Activated CD8-positive, alpha-beta memory T cell treated with anti-CD3 and anti-CD28 coated beads for 1 hour (primary cell): Measurements from ENCODE around the gene DIAPH1.

Experiments
- DNase-seq, 2 donors: peaks; one replicate each; pipeline ENCODE4 v3.0.0-alpha.2; 2020; ENCODE audit warnings: low read depth in 1 of 2; ENCODE audit errors: extremely low read depth in 1 of 2

Gene DIAPH1

DNA sequence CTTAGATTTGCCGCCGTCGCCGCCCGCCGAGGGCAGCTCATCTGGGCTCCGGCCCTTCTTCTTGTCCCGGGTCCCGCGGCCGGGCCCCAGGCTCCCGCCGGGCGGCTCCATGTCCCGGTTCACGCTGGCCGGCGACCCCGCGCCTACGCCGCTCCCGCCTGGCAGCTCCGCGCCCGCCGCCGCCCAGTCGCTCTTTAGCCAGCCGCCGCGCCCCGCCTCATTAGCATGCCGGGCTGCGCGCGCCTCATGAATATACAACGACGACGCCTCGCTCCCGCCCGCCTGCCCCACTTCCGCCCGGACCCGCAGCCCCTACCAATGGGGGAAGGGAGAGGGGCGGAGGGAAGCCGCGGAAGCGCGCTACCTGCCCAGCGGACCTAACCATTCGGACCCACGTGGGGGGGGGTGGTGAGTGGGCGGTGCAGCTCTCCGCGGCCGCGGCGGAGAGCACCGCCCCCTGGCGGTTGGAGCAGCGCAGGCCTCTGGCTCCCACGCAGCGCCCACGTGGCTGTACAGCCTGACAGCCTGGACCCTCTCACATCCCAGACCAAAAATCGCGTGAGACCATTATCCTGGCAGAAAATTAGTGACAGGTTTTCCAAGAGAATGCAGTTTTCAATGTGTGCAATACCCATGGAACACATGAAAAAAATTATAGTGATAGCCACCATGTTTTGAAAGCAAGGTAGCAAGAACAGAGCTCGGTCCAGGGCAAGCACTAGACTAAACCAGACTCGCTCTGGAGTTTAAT, at the start of gene DIAPH1:
Gene DIAPH1 (minus strand): TSS at position 197 of the 751 bp plus-strand sequence. CDS start 86 bp downstream, at position 111.
- DNase-seq = peak; percentile 95 to 98

DNA sequence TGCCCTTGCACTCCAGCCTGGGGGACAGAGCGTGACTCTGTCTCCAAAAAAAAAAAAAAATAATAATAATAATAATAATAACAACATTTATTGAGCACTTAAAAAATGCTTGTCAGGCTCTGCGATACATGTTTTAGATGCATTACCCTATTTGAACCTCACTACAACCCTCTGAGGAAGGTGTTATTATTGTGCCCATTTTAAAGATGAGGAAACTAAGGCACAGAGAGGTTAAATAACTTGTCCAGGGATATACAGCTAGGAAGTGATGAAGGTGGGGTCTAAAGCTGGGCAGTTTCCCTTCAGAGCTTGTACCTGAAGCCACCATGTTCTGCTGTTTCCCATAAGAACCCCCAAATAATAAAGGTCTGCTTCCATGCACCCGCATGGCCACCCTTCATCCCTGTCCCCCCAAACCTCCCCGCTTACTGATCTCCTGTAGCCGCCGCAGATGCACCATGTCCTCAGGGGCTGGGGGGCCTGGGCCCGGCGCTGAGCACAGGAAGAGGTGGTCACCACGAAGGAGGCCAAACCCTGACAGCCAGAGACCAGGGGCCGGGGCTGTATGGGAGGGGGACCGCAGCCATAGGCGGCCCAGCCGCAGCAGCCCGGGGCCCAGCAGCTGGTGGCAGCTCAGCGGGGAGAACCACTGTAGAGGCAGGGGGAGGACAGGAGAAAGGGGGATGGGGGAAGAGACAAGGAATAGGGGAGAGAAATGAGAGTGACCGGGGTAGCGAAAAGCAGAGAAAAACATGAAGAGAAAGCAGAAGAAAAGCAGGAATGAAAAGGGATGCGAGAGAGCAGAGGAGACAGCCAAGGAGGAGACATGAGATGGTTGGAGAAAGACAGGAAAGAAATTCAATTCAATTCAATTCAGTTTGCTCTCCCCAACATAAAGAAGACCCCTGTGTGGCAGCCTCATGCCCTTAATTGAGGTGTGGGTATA, 47.5 kb upstream of the DIAPH1 start:
- DNase-seq = no peak

DNA sequence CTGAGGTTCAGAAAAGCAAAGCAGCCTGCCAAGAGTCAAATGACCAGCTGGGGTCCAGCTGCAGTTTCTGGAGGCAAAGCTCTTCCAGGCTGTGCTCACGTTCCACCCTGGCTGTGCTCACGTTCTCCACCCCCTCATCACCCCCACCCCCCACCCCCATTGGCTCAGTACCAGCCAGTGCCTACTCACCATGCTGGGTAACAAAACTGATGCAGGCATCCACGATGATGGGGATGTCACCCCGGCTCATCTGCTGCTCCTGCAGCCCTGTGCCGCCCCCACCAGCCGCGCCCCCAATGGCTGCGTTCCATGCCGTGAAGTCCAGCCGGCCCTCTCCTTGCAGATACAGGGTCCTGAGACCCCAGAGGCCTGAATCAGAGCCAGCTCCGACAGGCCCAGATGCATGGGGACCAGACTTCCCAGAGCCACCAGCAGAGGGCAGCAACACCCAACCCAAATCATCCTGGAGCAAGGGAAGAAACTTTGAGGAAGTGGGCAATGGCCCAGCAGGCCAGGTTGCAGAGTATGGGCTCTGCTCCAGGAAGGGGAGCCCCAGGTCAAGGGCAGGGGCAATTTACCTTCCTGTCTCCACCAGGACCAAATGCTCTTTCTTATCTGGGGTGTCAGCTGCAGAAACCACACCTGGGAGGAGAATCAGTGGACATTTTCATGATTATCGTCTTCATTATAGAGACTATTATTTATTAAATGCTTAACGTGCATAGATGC, 46.1 kb upstream of the DIAPH1 start:
- DNase-seq = peak; percentile 38 to 56

DNA sequence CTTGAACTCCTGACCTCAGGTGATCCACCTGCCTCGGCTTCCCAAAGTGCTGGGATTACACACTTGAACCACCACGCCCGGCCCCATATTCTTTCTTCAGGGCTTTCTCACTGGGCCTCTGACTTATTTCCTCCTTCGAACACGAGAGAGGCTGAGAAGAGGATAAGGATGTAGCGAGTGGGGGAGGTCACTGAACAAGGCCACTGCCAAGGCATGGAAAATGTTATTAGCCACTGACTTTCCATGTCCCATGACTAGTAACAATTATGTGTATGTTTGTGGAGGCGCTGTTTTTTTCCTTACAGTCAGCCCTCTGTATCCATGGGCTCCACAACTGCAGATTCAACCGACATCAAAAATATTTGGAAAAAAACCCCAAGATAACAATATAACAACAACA, 44.7 kb upstream of the DIAPH1 start:
- no peak for DNase-seq

DNA sequence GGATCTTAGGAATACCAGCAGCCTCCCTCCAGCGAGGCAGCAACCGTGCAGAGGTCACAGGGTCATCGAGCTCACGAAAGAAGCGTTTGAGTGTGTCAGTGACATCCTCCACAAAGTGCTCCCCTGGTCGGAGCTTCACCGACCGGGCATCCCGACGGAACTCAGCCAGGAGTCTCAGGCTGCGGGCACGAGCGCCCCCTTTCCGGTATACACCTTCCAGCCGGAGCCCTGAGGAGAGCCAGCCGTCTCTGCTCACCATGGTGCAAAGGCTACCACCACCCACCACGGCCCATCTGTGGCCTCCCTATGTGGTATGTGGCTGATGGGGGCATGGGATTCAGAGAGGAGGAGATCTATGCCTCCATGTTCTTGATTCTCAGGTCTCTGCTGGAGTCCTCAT, 43.2 kb upstream of the DIAPH1 start:
- no peak for DNase-seq

DNA sequence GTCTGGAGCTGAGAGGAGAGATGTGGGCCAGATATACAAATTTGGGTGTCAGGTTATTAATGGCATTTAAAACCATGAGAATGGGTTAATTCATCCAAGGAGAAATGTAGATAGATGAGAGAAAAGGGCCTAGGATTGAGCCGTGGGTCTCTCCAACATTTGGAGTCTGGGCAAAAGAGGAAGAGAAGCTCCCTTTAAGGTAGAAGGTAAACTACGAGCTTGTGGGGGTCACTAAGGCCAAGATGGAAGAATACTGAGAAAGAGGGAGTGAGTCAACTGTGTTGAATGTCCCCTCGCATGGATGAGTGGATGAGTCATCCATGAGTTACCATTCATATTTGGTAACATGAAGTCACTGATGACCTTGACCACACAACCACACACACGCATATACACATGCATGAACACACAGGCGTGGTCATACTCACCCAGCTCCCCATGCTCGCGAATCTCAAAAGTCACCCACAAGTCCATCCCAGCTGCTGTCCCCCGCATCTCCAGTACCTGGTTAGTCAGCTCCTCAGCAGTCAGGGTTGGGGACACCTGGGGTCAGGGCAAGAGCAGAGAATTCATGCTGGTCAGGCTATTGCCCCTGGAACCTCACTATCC, 39.2 kb upstream of the DIAPH1 start:
- no peak for DNase-seq

DNA sequence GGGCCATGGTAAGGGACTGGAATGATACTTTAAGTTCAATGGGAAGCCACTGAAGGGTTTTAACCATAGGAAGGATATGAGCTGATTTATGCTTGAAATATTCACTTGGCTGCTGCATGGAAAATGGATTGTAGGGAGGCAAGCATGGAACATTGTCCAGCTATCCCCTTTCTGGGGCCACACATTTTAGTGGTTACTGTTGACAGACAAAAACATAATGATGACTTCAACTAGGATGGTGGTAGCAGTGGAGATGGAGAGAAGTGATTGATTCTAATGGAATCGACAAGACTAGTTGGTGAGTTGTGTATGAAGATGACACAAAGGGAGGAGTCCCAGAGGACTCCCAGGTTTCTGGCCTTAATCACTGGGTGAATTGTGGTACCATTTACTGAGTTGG, 38.6 kb upstream of the DIAPH1 start:
- no peak for DNase-seq

DNA sequence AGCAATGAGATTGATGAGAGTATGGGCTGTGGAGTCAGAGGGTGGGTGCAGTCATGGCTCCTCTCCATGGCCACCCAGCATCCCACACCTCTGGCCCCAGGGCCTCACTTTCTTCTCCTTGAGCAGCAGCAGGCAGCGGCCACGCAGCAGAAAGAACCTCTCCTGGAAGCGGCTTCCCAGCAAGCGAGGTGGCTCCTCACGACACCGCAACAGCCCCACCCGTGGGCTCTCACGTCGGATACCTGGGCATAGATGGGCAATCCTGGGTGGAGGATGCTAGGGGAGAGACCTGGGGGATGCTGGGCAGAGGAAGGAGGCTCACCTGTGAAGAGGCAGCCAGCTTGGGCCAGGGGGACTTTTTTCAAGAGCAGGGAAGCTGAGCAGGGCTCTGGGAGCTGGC, 37.6 kb upstream of the DIAPH1 start:
- DNase-seq = no peak

DNA sequence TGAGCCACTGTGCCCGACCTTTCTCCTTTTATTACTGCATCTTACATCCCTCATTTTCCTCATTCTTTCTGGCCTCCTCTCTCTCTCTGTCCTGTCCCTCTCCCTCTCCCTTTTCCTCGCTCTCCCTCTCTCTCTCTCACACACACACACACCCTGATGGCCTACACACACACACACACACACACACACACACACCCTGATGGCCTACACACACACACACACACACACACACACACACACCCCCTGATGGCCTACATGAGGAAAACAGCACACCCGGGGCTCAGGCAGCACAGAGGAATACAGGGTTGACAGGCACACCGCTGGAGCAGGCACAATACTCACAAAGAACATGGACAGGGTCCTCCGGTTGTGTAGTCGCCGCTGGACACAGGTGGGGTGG, 36.2 kb upstream of the DIAPH1 start:
- no peak for DNase-seq

DNA sequence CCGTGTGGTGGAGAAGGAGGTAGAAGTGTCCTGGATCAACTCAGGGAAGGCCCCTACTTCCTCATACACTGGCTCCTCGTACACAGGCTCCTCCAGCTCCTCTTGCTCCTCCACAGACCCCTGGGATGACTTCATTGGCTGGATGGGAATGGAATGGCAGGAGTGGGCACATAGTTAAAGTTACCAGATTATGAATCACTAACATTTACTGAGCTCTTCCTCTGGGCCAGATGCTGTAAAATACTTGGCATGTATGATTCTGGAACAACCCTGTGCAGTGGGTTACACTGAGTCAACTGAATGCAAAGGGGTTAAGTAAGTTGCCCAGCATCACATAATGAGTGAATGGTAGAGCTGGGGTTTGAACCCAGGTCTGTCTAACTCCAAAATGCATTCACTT, 35.5 kb upstream of the DIAPH1 start:
- no peak for DNase-seq

DNA sequence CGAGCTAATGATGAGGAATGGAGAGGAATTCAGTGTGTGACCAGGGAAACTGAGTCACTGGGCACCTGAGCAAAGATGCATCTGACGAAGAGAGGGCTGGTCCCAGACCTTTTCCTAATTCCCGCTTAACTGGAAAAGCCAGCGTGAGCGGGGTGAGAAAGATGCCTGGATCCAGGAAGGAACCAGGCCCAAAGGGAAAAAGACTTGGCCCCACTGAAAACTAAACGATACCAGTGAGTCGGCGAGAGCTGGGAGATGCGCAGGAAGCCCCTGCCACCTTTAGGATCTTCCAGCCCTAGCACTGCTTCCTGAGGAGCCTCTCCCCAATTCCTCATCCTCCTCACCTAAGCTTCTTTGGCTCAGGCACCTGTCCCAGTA, 32.9 kb upstream of the DIAPH1 start:
- no peak for DNase-seq

DNA sequence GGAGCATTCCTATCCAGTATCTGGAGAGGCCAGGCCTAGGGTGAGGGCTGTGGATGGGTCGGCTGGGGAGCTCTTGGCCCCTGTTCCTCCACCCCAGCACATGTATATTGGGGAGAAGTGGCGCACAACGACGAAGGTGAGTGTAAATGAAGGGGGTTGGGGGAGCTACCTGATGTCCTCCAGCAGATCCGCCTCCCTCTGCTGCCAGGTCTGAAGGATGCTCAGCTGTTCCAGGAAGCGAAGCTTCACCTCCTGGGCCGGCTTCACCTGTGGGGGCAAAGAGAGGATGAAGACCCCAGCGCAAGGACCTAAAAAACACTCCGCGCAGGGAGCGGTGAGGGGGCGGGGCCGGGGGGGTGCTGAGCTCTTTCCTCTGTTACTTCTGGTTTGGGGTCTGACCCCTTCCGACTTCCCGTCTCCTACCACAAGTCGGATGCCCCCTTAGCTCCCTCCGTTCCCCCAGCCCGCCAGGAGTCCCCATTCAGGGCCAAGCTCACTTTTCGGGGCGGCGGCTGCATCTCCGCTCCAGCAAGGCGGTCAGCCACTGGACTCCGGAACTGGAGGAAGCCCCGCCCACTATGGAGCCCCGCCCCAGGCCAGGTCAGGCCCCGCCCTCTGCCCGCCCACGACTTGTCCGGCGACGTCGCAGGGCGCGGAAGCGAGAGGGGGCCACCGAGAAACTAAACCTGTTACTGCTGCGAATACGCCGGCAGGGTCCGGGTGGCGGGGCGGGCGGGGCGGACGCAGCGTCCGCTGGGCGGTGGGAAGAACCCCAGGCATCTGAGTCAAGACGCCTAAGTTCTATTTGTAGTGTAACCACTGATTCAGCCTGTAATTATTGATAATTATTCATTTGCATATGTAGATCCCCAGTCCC, 32.3 kb upstream of the DIAPH1 start, which contains the start of gene FCHSD1:
Gene FCHSD1 (minus strand): TSS at position 568 of the 877 bp plus-strand sequence. CDS start 50 bp downstream, at position 518.
- DNase-seq = peak in 1 of 2 donors; percentile 72

DNA sequence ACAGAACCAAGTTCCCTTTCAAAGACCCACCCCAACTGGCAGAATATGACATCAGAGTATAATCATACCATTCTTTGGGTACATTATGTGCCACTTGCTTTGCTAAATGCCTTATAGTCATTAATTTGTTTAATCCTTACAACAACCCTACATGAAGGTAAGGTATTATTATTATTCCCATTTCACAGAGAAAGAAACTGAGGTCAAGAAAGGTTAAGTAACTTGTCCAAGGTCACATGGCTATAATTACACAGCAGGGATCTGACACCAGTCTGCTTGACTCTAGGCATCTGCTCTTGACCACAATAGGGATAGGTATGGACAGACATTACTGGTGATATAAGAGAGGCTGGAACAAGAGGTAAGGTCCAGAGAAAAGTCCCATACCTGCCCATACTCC, 31.2 kb upstream of the DIAPH1 start:
- DNase-seq = no peak

DNA sequence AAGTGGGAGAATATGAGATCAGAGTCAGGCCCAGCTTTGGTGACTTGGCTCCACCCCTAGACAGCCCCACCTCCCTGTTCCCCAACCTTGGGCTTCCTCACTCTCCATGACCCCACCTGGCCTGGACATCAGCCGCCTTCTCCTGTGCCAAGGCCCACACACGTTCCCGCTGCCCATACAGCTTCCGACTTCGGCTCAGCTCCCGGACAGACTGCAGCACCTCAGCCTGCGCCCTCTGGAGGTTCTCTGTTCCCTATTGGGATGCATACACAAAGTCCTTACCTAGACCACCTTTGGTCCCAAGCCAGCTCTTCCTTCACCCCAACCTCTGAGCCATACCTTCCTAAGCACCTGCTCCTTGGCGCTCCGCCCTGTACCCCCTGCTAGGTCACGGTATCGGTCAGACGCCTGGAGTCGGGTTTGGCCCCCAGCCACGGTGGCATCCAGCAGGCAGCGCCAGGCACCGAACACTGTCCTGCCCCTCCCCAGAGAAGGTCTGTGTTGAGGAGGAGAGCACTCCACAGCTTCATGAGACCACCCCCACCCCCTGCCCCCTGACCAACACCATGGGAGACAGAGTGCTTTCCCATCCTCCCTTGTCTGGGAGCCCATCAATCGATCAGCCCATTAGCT, 30.4 kb upstream of the DIAPH1 start:
- no peak for DNase-seq

DNA sequence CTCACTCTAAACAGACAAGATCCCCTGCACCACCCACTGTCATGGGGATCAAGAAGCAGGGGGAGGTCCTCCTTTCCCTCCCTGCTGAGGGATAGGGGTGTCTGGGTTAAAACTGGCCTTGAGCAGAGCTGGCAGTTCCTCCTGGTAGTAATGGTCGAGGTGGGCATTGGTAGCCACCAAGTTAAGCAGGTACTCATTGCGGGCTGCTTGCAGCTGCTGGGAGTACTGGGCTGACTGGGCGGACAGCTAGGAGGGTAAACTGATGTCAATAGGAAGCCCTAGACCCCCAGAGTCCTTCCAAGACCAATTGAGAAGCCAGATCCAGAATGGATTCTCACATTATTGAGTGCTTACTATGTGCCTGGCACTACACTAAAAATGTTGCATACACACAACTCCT, 29.1 kb upstream of the DIAPH1 start:
- no peak for DNase-seq

DNA sequence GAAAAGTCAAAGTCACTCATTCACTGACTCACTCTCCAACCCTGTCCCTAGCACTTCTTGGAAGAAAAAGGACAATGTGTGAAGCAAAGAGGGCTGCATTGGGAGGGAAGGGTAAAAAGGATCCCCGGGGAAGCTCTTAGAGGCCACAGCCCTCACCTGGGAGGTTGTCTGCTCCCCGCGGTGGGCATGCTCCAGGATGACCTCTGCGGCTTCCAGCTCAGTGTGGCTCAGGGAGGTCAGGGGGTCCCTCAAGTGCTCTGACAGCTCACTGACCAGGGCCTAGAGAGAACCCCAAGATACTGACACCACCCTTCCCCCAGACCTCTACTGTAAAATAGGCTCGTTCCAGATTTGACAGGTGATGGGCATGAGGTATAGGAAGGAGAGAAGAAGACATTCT, 28.4 kb upstream of the DIAPH1 start:
- DNase-seq = no peak

DNA sequence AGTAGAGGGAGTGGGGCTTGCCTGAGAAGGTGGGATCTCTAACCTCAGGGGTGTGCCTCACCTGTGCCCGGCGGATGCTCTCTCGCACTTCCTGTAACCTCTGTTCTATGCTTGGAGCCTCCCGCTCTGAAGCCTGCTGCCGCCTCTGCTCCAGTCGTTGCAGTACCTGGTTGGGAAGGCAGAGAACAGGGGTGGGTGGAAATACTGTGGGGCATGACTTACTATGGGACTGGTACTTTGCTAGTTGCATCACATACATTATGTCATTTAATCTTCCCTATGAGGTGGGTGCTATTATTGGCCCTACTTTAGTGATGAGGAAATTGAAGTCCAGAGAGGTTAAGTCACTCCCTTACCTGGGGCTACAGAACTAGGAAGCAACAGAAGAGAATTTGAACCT, 27.2 kb upstream of the DIAPH1 start:
- DNase-seq = no peak

DNA sequence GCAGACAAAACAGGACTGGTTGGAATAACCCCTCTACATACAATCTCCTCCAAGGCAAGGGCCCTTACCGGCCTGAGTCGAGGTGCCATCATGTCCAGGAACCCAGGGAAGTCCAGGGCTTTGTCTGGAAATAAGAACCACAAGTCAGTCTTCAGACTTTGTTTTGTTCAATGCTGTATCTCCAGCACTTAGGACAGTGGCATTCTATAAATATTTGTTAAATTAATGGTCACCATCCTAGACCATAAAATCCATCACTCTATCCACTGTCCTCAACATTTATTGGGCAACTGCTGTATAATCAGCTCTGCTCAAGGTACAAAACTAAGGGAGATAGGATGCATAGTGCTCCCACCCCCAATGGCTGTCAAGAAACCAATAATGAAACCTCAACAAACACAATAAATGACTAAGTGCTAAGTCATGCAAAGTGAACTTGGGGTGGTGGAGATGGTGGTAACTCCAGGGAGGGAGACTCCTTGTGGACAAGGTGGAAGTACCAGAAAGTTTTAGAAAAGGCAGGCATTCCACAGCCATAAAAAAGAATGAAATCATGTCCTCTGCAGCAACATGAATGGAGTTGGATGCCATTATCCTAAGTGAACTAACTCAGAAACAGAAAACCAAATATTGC, 23.0 kb upstream of the DIAPH1 start:
- DNase-seq = no peak

DNA sequence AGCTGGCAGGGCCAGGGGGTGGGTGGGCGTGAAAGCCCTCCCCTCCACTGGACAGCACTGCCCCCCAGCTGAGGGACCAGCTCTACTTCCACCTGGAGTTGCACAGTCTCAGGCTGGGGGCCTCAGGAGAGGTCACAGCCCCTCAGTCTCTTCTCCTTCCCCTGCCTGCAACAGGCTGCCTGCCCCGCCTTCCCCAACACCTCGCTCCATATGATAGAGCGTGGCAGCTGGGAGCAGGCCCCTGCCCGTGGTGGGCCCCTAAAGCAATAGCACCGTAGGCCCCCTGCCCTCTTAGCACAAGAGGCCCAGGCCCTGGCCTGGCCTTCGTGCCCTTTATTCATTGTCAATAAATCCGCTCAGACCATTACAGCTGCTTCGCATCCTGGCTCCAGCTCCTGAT, 21.9 kb upstream of the DIAPH1 start:
- no peak for DNase-seq
